Measurements from ENCODE around the gene CCL15.

DNA sequence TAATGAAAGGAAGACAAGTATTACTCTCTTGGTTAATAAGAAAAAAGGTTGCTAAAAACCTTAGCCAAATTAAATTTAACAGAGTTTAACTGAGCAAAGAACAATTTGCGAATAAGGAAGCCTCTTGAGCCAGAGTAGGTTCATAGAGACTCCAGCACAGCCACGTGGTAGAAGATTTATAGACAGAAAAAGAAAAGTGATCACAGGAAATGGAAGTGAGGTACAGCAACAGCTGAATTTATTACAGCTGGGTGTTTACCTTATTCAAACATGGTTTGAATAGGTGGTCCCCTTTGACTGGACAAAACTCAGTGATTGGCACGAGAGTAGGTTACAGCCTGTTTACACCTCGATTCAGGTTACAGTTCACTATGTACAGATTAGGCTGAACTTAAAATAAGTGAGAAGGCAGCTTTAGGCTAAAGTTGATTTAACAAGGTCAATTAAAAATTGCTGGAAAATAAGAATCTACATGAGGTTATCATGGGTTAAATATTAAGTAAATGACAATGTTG lies 3.3 kb upstream of the CCL15 start:
- TF ChIP-seq FOXA1 (IDR thresholded peaks at IDR 0.05) (no peak), FOXM1 (IDR thresholded peaks at IDR 0.05; ENCODE audit: borderline replicate concordance) (no peak), SUZ12 (IDR thresholded peaks at IDR 0.05) (no peak), SP1 (IDR thresholded peaks at IDR 0.05) (no peak), LEF1 (IDR thresholded peaks at IDR 0.05; ENCODE audit: borderline replicate concordance) (no peak), BHLHE40 (IDR thresholded peaks at IDR 0.05; ENCODE audit: borderline replicate concordance) (no peak)
